ENCODE results near the gene ARHGAP10. TPM values are rescaled to one million over a fixed set of nuclear protein-coding genes. Genes with fewer than 3 reads are reported as not detected.

ARHGAP10 gene
- total RNA-seq, 1 donor from 2014 or later = 25.5 TPM

- no peak overlapping the region for H3K4me3 Mint-ChIP-seq
- TF ChIP-seq CTCF (conservative IDR thresholded peaks at IDR 0.05) = no peak
- H3K27ac Mint-ChIP-seq = no peak overlapping the region
- H3K4me1 Mint-ChIP-seq (ENCODE audit: unreplicated experiment) = peaks cover 49% of the 10 kb centered on the region
- H3K36me3 Mint-ChIP-seq = no peaks in the 10 kb centered on the region
- no peaks in the 10 kb centered on the region for H3K27me3 Mint-ChIP-seq
- no peaks in the 10 kb centered on the region for H3K9me3 Mint-ChIP-seq
- no peak for DNase-seq (ENCODE audit: extremely low spot score, unreplicated experiment)
Measured at GRCh38 chr4:147785129-147785528, 53.2 kb downstream of the ARHGAP10 start.

GRCh38 chr4:147786031-147786430, 54.1 kb downstream of the ARHGAP10 start:
- Mint-ChIP-seq H3K27ac (peak overlapping the region; percentile 75), H3K9me3 (no peaks in the 10 kb centered on the region), H3K4me1 (ENCODE audit: unreplicated experiment) (peaks cover 44% of the 10 kb centered on the region), H3K27me3 (no peaks in the 10 kb centered on the region), H3K4me3 (peak overlapping the region; percentile 17), H3K36me3 (no peaks in the 10 kb centered on the region)
- DNase-seq (ENCODE audit: extremely low spot score, unreplicated experiment) = no peak
- TF ChIP-seq CTCF (conservative IDR thresholded peaks at IDR 0.05) = no peak

GRCh38 chr4:147786531-147786930, 54.6 kb downstream of the ARHGAP10 start:
- H3K27me3 Mint-ChIP-seq = no peaks in the 10 kb centered on the region
- H3K36me3 Mint-ChIP-seq = no peaks in the 10 kb centered on the region
- DNase-seq (ENCODE audit: extremely low spot score, unreplicated experiment) = no peak
- H3K4me3 Mint-ChIP-seq = peak overlapping the region; percentile 17
- no peak for TF ChIP-seq CTCF (conservative IDR thresholded peaks at IDR 0.05)
- peaks cover 44% of the 10 kb centered on the region for H3K4me1 Mint-ChIP-seq (ENCODE audit: unreplicated experiment)
- no peaks in the 10 kb centered on the region for H3K9me3 Mint-ChIP-seq
- peak overlapping the region; percentile 75 for H3K27ac Mint-ChIP-seq

- no peaks in the 10 kb centered on the region for H3K9me3 Mint-ChIP-seq
- no peak overlapping the region for H3K4me3 Mint-ChIP-seq
- no peaks in the 10 kb centered on the region for H3K27me3 Mint-ChIP-seq
- H3K36me3 Mint-ChIP-seq = no peaks in the 10 kb centered on the region
- peaks cover 44% of the 10 kb centered on the region for H3K4me1 Mint-ChIP-seq (ENCODE audit: unreplicated experiment)
- no peak for TF ChIP-seq CTCF (conservative IDR thresholded peaks at IDR 0.05)
- H3K27ac Mint-ChIP-seq = no peak overlapping the region
- no peak for DNase-seq (ENCODE audit: extremely low spot score, unreplicated experiment)
Measured at GRCh38 chr4:147787204-147787603, 55.3 kb downstream of the ARHGAP10 start.

- Mint-ChIP-seq H3K27me3 (no peaks in the 10 kb centered on the region), H3K36me3 (no peaks in the 10 kb centered on the region), H3K4me3 (no peak overlapping the region), H3K27ac (no peak overlapping the region), H3K4me1 (ENCODE audit: unreplicated experiment) (peaks cover 54% of the 10 kb centered on the region), H3K9me3 (no peaks in the 10 kb centered on the region)
- TF ChIP-seq CTCF (conservative IDR thresholded peaks at IDR 0.05) = no peak
- no peak for DNase-seq (ENCODE audit: extremely low spot score, unreplicated experiment)
Measured at GRCh38 chr4:147788791-147789190, 56.9 kb downstream of the ARHGAP10 start.

- no peak for DNase-seq (ENCODE audit: extremely low spot score, unreplicated experiment)
- Mint-ChIP-seq H3K4me1 (ENCODE audit: unreplicated experiment) (peaks cover 58% of the 10 kb centered on the region), H3K4me3 (no peak overlapping the region), H3K9me3 (no peaks in the 10 kb centered on the region), H3K36me3 (no peaks in the 10 kb centered on the region), H3K27me3 (no peaks in the 10 kb centered on the region), H3K27ac (no peak overlapping the region)
- TF ChIP-seq CTCF (conservative IDR thresholded peaks at IDR 0.05) = no peak
Measured at GRCh38 chr4:147789596-147789995, 57.7 kb downstream of the ARHGAP10 start.
